ENCODE measurements around the gene ATG9B. TPM values are rescaled to one million over a fixed set of nuclear protein-coding genes. Genes with fewer than 3 reads are reported as not detected.

Gene ATG9B
- total and polyA plus RNA-seq, 9 of the 15 experiments (the other 6 are each of a cell fraction or from before 2014, with no cell fraction given) = 0.29 to 8.0 (median 2.1) TPM

DNA sequence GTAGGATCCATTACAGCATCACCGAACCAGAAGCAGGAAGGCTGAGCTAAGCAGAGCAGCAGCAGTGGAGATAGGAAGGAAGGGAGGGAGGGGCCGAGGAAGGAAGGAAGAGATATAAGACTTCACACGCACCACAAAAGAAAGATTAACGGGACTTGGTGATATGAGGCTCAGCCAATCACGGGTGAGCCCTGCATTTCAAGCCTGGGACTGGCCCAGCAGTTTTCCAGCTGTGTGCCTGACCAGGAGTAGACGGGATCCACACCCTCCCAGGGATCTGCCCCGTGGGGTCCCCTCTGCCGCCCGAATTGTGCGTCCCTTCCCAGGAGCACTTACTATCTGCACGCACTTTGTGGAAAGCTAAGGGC, 16.2 kb downstream of the ATG9B start (continued):
- 0 out of 2 replicates have a peak, but pooled peaks have one; percentile 54 for TF ChIP-seq ZNF277 (CRISPR knock-in tag; IDR thresholded peaks at IDR 0.05; ENCODE audit: borderline replicate concordance)
- peak; percentile 53 for TF ChIP-seq HNRNPLL (IDR thresholded peaks at IDR 0.05; ENCODE audit: low read depth, low read length, poor library complexity, severe bottlenecking)
- no peak for TF ChIP-seq FOXA1 (IDR thresholded peaks at IDR 0.05; ENCODE audit: borderline replicate concordance)
- no peak; the same call in 1 of the 2 replicates for TF ChIP-seq ZNF583 (CRISPR knock-in tag; IDR thresholded peaks at IDR 0.05)
- TF ChIP-seq ARID3A (IDR thresholded peaks at IDR 0.05; ENCODE audit: borderline replicate concordance, low read depth, low read length) = peak; percentile 79
- TF ChIP-seq JUNB (CRISPR knock-in tag; conservative IDR thresholded peaks at IDR 0.05) = no peak
- TF ChIP-seq TEAD1 (CRISPR knock-in tag; IDR thresholded peaks at IDR 0.05) = no peak; a peak in 1 of 4 replicates
- peak; percentile 54; the same call in 1 of the 2 replicates for TF ChIP-seq MAFF (IDR thresholded peaks at IDR 0.05; ENCODE audit: low read length)
- TF ChIP-seq, protein P1, sequence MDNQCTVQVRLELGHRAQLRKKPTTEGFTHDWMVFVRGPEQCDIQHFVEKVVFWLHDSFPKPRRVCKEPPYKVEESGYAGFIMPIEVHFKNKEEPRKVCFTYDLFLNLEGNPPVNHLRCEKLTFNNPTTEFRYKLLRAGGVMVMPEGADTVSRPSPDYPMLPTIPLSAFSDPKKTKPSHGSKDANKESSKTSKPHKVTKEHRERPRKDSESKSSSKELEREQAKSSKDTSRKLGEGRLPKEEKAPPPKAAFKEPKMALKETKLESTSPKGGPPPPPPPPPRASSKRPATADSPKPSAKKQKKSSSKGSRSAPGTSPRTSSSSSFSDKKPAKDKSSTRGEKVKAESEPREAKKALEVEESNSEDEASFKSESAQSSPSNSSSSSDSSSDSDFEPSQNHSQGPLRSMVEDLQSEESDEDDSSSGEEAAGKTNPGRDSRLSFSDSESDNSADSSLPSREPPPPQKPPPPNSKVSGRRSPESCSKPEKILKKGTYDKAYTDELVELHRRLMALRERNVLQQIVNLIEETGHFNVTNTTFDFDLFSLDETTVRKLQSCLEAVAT (IDR thresholded peaks at IDR 0.05) = no peak
- 0 out of 2 replicates have a peak, but pooled peaks have one; percentile 3 for TF ChIP-seq OTX1 (CRISPR knock-in tag; IDR thresholded peaks at IDR 0.05)
- no peak for TF ChIP-seq FOXP4 (CRISPR knock-in tag; IDR thresholded peaks at IDR 0.05; ENCODE audit: borderline replicate concordance)
- peak; percentile 73; the same call in 1 of the 2 replicates for TF ChIP-seq ZNF584 (CRISPR knock-in tag; IDR thresholded peaks at IDR 0.05; ENCODE audit: low read depth)
- TF ChIP-seq TEAD4 (IDR thresholded peaks at IDR 0.05; ENCODE audit: low read length) = peak; percentile 79
- TF ChIP-seq TEAD4 (CRISPR knock-in tag; IDR thresholded peaks at IDR 0.05; ENCODE audit: borderline replicate concordance) = no peak
- peak; percentile 72; the same call in 1 of the 2 replicates for TF ChIP-seq MECOM (CRISPR knock-in tag; IDR thresholded peaks at IDR 0.05)
- peak; percentile 31; the same call in 1 of the 2 replicates for TF ChIP-seq ZNF75A (CRISPR knock-in tag; IDR thresholded peaks at IDR 0.05)
- peak; percentile 59 for TF ChIP-seq FOS (IDR thresholded peaks at IDR 0.05; ENCODE audit: extremely low read depth, insufficient read length)
- peak in 1 of 2 experiments; percentile 76; a peak in 2 of 4 replicates for TF ChIP-seq ARNT (IDR thresholded peaks at IDR 0.05)
- TF ChIP-seq VEZF1 (CRISPR knock-in tag; IDR thresholded peaks at IDR 0.05) = peak; percentile 69
- peak; percentile 77; the same call in 1 of the 2 replicates for TF ChIP-seq ZNF695 (CRISPR knock-in tag; IDR thresholded peaks at IDR 0.05)
- TF ChIP-seq ZNF347 (CRISPR knock-in tag; IDR thresholded peaks at IDR 0.05; ENCODE audit: low read depth) = no peak
